Measurements from ENCODE around the gene HINT2.

DNA sequence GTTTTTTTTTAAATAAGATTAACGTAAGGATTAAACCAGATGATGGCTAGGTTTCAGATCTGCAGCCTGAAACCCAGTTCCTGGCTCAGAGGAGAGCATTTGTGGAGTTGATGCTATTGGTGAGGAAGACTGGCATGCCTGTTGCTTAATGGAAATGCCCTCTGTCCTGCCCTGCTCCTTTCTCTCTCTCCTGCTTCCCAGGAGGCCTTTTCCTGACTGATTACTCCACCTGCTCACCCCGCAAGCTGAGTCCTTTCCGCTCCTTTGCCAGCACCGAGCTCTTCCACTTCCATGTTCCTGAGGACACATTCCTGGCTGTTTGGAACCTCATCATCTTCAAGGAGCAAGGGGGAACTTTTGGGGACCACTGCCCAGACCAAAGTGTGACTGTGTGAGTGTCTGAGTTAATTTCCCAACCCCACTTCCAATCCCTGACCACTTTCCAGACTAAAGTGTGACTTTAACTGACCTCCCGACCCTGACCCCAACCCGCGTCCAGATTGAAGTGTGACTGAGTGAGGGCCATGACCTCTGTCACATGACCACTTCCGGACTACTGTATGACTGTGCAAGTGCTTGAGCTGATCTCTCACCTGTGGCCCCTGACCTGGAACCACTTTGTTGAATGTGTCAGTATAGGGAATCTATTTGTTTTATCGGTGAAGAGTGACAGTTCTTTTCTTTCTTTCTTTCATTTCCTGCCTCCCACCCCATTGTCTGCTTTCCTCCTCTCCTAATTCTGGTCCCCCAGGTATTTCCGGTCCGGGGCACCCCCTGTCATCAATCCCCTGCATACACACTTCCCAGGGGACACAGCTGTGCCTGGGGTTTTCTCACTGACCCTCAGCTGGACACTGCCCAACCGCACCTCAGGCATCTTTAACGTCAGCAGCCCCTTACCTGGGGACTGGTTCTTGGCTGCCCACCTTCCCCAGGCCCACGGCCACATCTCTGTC lies 19.7 kb upstream of the HINT2 start:
- TF ChIP-seq POLR2A (IDR thresholded peaks at IDR 0.05): no peak
- TF ChIP-seq, protein P1, sequence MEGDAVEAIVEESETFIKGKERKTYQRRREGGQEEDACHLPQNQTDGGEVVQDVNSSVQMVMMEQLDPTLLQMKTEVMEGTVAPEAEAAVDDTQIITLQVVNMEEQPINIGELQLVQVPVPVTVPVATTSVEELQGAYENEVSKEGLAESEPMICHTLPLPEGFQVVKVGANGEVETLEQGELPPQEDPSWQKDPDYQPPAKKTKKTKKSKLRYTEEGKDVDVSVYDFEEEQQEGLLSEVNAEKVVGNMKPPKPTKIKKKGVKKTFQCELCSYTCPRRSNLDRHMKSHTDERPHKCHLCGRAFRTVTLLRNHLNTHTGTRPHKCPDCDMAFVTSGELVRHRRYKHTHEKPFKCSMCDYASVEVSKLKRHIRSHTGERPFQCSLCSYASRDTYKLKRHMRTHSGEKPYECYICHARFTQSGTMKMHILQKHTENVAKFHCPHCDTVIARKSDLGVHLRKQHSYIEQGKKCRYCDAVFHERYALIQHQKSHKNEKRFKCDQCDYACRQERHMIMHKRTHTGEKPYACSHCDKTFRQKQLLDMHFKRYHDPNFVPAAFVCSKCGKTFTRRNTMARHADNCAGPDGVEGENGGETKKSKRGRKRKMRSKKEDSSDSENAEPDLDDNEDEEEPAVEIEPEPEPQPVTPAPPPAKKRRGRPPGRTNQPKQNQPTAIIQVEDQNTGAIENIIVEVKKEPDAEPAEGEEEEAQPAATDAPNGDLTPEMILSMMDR (IDR thresholded peaks at IDR 0.05): no peak

All from heart left ventricle (tissue), 13 donors.